ENCODE results near the gene IL19. TPM values are rescaled to one million over a fixed set of nuclear protein-coding genes. Genes with fewer than 3 reads are reported as not detected.

IL19 gene
- total RNA-seq, 1 donor from 2014 or later, result not detected

DNA sequence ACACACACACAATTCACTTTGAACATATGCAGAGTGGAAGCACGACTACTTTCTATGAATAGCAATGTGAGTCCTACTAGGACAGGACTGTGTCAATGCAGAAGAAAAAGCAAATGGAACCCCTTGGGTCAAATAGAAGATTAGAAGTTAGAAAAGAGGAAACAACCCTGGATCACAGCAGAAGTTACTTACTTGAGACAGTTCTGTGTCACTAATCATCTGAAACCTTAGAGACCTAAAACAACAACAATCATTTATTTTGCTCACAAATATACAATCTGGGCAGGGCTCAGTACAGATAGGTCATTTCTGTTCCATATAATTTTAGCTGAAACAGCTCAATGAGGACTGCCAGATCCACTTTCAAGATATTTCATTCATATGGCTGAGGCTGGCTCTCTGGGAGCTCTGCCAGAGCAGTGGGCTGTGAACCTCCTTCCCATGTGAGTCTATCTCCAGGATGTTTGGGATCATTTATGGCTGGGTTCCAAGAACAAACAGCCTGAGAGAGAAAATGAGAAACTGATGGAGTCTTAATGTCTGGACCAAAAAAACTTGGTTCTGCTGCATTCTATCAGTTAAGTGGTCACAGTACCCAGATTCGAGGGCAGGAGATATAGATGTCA is 44.3 kb downstream of the IL19 start:
- no peaks in the 10 kb centered on the region for H3K36me3 ChIP-seq
- no peaks in the 10 kb centered on the region for H3K27me3 ChIP-seq
- H3K4me3 ChIP-seq, result no peak overlapping the region
- TF ChIP-seq, protein P1, sequence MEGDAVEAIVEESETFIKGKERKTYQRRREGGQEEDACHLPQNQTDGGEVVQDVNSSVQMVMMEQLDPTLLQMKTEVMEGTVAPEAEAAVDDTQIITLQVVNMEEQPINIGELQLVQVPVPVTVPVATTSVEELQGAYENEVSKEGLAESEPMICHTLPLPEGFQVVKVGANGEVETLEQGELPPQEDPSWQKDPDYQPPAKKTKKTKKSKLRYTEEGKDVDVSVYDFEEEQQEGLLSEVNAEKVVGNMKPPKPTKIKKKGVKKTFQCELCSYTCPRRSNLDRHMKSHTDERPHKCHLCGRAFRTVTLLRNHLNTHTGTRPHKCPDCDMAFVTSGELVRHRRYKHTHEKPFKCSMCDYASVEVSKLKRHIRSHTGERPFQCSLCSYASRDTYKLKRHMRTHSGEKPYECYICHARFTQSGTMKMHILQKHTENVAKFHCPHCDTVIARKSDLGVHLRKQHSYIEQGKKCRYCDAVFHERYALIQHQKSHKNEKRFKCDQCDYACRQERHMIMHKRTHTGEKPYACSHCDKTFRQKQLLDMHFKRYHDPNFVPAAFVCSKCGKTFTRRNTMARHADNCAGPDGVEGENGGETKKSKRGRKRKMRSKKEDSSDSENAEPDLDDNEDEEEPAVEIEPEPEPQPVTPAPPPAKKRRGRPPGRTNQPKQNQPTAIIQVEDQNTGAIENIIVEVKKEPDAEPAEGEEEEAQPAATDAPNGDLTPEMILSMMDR (IDR thresholded peaks at IDR 0.05), result no peak
- H3K9me3 ChIP-seq, result no peaks in the 10 kb centered on the region
- H3K27ac ChIP-seq, result no peak overlapping the region
- no peak for DNase-seq (ENCODE audit: low spot score in 2 of 2)
- intact Hi-C loops (cut with DNase I), result no loop called here
- no peaks in the 10 kb centered on the region for H3K4me1 ChIP-seq

DNA sequence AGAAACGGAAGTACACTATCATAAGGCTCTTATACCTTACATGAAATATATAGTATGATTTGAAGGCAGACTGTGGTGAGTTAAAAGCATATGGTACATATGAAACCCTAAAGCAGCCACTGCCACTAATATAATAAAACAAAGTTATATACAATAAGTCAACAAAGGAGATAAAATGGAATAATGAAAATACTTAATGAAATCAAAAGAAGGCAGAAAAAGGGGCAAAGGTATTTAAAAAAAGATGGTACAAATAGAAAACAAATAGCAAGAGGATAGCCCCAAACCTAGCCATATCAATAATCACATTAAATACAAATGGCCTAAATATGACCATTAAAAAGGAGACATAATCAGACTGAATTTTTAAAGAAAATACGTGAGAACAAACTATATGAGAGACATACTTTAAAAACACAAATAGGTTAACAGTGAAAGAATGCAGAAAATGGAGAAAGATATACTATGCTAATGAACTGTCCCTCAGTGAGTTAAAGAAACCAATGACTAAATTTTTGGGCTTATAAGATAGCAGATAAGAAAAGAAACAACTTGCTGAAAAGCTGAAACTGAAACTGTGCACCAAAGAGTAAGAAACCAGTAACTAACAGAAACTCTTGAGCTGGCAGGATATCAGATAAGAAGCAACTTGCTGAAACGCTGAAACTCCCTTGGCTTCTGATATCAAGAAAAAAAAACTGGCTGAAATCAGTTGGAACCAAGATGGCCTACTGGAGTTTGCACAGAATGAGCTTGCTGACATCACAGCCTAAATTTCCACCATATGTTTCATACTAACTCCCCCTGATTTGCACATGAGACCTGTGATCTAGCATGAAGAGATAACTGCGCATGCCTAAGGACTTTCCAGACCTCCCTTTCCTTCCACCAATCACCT is 46.1 kb downstream of the IL19 start:
- intact Hi-C loops (cut with DNase I), result no loop called here
- no peak for DNase-seq (ENCODE audit: low spot score in 2 of 2)
- TF ChIP-seq, protein P1 (IDR thresholded peaks at IDR 0.05), result no peak
- H3K4me1 ChIP-seq, result no peaks in the 10 kb centered on the region
- no peak overlapping the region for H3K27ac ChIP-seq
- H3K4me3 ChIP-seq, result no peak overlapping the region
- H3K36me3 ChIP-seq, result no peaks in the 10 kb centered on the region
- no peaks in the 10 kb centered on the region for H3K27me3 ChIP-seq
- H3K9me3 ChIP-seq, result no peaks in the 10 kb centered on the region

DNA sequence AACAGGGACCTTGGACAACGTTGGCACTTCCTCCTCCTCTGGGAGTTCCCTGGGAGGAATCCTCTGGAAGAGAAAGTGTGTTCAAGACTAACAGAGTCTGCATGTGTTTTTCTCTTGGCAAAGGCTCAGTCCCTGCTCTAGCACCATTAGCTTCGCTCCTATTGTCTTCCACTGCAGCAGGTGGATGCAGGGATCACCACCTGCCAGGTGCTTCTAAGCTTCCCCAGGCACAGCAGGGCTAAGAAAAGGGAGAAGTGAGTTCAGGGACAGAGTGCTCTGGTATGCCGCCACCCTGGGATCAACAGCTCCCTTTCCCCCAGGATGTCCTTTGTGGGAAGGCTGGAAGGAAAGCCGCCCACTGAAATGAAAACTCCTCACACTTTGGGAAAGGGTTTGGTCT is 50.9 kb downstream of the IL19 start:
- DNase-seq (ENCODE audit: low spot score in 2 of 2), result no peak
- Histone ChIP-seq H3K4me1 (no peaks in the 10 kb centered on the region), H3K4me3 (no peak overlapping the region), H3K27me3 (no peaks in the 10 kb centered on the region), H3K9me3 (no peaks in the 10 kb centered on the region), H3K36me3 (no peaks in the 10 kb centered on the region), H3K27ac (no peak overlapping the region)
- intact Hi-C loops (cut with DNase I), result no loop called here
- TF ChIP-seq, protein P1 (IDR thresholded peaks at IDR 0.05), result no peak

DNA sequence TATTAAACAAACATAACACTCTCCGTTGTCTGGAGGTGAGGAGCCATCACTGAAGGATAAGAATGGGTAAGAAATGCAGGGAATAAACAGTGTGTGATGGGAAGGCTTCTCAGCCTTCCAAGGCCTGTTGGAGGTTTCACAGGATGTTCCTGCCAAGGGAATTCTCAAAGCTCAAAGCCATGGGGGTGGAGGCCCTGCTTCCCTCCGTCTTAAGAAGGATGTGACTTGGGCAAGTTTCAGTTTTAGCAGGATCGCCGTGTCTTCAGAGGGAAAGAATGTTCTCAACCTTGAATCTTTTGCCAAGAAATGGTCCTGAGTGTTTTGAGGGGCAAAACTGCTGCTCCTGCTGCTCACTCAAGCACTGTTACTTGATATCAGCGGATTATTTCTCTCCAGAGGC is 53.2 kb downstream of the IL19 start:
- Histone ChIP-seq H3K4me3 (no peak overlapping the region), H3K9me3 (no peaks in the 10 kb centered on the region), H3K27me3 (no peaks in the 10 kb centered on the region), H3K27ac (no peak overlapping the region), H3K4me1 (no peaks in the 10 kb centered on the region), H3K36me3 (no peaks in the 10 kb centered on the region)
- TF ChIP-seq, protein P1 (IDR thresholded peaks at IDR 0.05), result no peak
- intact Hi-C loops (cut with DNase I), result no loop called here
- no peak for DNase-seq (ENCODE audit: low spot score in 2 of 2)

DNA sequence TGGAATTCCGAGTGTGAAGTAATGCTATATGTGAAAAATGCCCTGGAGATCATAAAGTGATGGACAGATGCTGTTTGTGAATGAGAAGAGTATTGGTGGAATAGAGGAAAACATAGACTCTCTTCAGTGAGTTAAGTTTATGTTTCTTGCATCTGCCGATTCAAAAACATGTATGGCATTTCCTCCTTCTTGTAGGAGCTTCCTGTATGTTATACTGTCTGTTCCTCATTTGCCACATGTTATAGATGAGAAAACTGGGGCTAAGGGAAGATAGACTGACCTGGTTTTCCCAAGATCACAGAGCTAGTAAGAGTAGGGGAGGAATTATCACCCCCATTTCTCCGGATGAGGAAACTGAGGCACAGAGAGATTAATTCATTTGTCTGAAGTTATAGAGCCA is 53.8 kb downstream of the IL19 start:
- no peak for DNase-seq (ENCODE audit: low spot score in 2 of 2)
- Histone ChIP-seq H3K27me3 (no peaks in the 10 kb centered on the region), H3K9me3 (no peaks in the 10 kb centered on the region), H3K4me1 (no peaks in the 10 kb centered on the region), H3K4me3 (no peak overlapping the region), H3K27ac (no peak overlapping the region), H3K36me3 (no peaks in the 10 kb centered on the region)
- intact Hi-C loops (cut with DNase I), result no loop called here
- TF ChIP-seq, protein P1 (IDR thresholded peaks at IDR 0.05), result no peak

All from ascending aorta (tissue), 2 donors.